D721Med (cell line): ENCODE data around the gene FYTTD1.

Experiments
- DNase-seq: peaks from one replicate; pipeline ENCODE4 v3.0.0; 2011; ENCODE audit warnings: low spot score; ENCODE audit not compliant: insufficient read length
- FAIRE-seq: peaks from 2 replicates; lab custom pipeline; 2011; peaks lifted over from hg19 to GRCh38; lab: Jason Lieb, UNC
- CTCF ChIP-seq: IDR thresholded peaks from 2 replicates; pipeline ENCODE4 v1.5.1; 2012; ENCODE audit warnings: mild to moderate bottlenecking, control low read depth; ENCODE audit not compliant: insufficient read depth; ENCODE audit errors: missing control alignments

Gene FYTTD1

GRCh38 chr3:197750858-197751737, 1.4 kb downstream of the FYTTD1 start:
- DNase-seq (no peak), FAIRE-seq (no peak)
- TF ChIP-seq CTCF = no peak

- TF ChIP-seq CTCF = no peak
These were observed 2.4 kb downstream of the FYTTD1 start for GRCh38 chr3:197752107-197752506.

GRCh38 chr3:197753263-197753662, 3.6 kb downstream of the FYTTD1 start:
- TF ChIP-seq CTCF = no peak
- FAIRE-seq (no peak), DNase-seq (no peak)

More at GRCh38 chr3:197752107-197752506, 2.4 kb downstream of the FYTTD1 start:
- FAIRE-seq = no peak
- no peak for DNase-seq

GRCh38 chr3:197756704-197757103, 7.0 kb downstream of the FYTTD1 start:
- TF ChIP-seq CTCF = no peak
- DNase-seq (no peak), FAIRE-seq (no peak)

- DNase-seq (no peak), FAIRE-seq (peak; percentile 82)
- no peak for TF ChIP-seq CTCF
These were observed 8.8 kb downstream of the FYTTD1 start for GRCh38 chr3:197758512-197758911.

GRCh38 chr3:197761784-197762183, 12.1 kb downstream of the FYTTD1 start:
- no peak for TF ChIP-seq CTCF
- FAIRE-seq (no peak), DNase-seq (no peak)

- TF ChIP-seq CTCF = no peak
- FAIRE-seq (no peak), DNase-seq (no peak)
These were observed 25.6 kb downstream of the FYTTD1 start for GRCh38 chr3:197775317-197775716.
